HCT116 (cell line): ENCODE data around the gene BNC1.

Source experiments
- CEBPB ChIP-seq: IDR thresholded peaks from 2 replicates; pipeline ENCODE4 v1.6.1; 2012; ENCODE audit warnings: low read depth
- CTCF ChIP-seq, 3 experiments: fragments of 200-600 bp in 1 of 3; sonication (generic) in 1 of 3; IDR thresholded peaks in 2 of 3; conservative IDR thresholded peaks in 1 of 3; 2 replicates each; pipeline ENCODE4 v1.5.1; 2012 to 2017; ENCODE audit warnings: low read depth in 2 of 3, low read length in 2 of 3, antibody characterized with exemption in 1 of 3, borderline replicate concordance in 1 of 3, control low read depth in 1 of 3, mild to moderate bottlenecking in 1 of 3, mixed read lengths in 1 of 3, mixed run types in 1 of 3, moderate library complexity in 1 of 3; ENCODE audit not compliant: insufficient read depth in 1 of 3
- EZH2 ChIP-seq: fragments of 200-600 bp; sonication (generic); IDR thresholded peaks from 2 replicates; pipeline ENCODE4 v1.6.1; 2017; ENCODE audit warnings: antibody characterized with exemption, mixed run types
- FOSL1 ChIP-seq: IDR thresholded peaks from 2 replicates; pipeline ENCODE4 v1.6.1; 2012; ENCODE audit warnings: low read depth
- JUND ChIP-seq: IDR thresholded peaks from 2 replicates; pipeline ENCODE4 v1.6.1; 2012
- MAX ChIP-seq: IDR thresholded peaks from 2 replicates; pipeline ENCODE4 v1.6.1; 2012
- POLR2A ChIP-seq: IDR thresholded peaks from 2 replicates; pipeline ENCODE4 v1.7.0; 2011; ENCODE audit warnings: borderline replicate concordance; ENCODE audit not compliant: insufficient read depth, insufficient read length; ENCODE audit errors: extremely low read depth
- POLR2AphosphoS5 ChIP-seq: IDR thresholded peaks from 2 replicates; pipeline ENCODE4 v1.6.1; 2011; ENCODE audit warnings: mild to moderate bottlenecking, low read depth, low read length, moderate library complexity
- RAD21 ChIP-seq: IDR thresholded peaks from 2 replicates; pipeline ENCODE4 v1.6.1; 2012; ENCODE audit warnings: low read depth, mild to moderate bottlenecking
- SRF ChIP-seq: IDR thresholded peaks from 2 replicates; pipeline ENCODE4 v1.6.1; 2012; ENCODE audit warnings: low read depth
- TCF7L2 ChIP-seq: IDR thresholded peaks from 2 replicates; pipeline ENCODE4 v1.7.0; 2011; ENCODE audit warnings: borderline replicate concordance, inconsistent platforms; ENCODE audit not compliant: insufficient read depth, insufficient read length; ENCODE audit errors: extremely low read depth
- YY1 ChIP-seq: IDR thresholded peaks from 2 replicates; pipeline ENCODE4 v1.6.1; 2011; ENCODE audit warnings: low read length, low read depth, moderate library complexity, mild to moderate bottlenecking; ENCODE audit not compliant: insufficient replicate concordance; ENCODE audit errors: extremely low read depth
- ZFX ChIP-seq: fragments of 450-650 bp; IDR thresholded peaks from 2 replicates; pipeline ENCODE4 v1.6.1; 2017
- ZNF274 ChIP-seq: fragments of 200-500 bp; sonication (Bioruptor generic); IDR thresholded peaks from 2 replicates; pipeline ENCODE4 v1.6.1; 2014; ENCODE audit warnings: mild to moderate bottlenecking, low read depth, low read length, inconsistent platforms

- TF ChIP-seq EZH2 (no peak), POLR2AphosphoS5 (no peak), POLR2A (no peak), YY1 (no peak), TCF7L2 (no peak), CTCF (IDR thresholded peaks at IDR 0.05 in 2 of 3, conservative IDR thresholded peaks at IDR 0.05 in 1 of 3; ENCODE audit: borderline replicate concordance in 1 of 3, insufficient read depth in 1 of 3, low read depth in 2 of 3, low read length in 2 of 3) (no peak), ZNF274 (no peak), CEBPB (no peak), JUND (no peak), SRF (no peak), FOSL1 (no peak), MAX (no peak), RAD21 (no peak), ZFX (no peak)
Observed at GRCh38 chr15:83300826-83301225, 16.4 kb upstream of the BNC1 start.
